ENCODE results near the gene IBTK.

- TF ChIP-seq EZH2phosphoT487 (IDR thresholded peaks at IDR 0.05; ENCODE audit: borderline replicate concordance, low read length), result no peak
- no peak for TF ChIP-seq CTCF (IDR thresholded peaks at IDR 0.05; ENCODE audit: low read depth, low read length, poor library complexity, severe bottlenecking)
Observed at GRCh38 chr6:82145926-82146452, 101.6 kb downstream of the IBTK start.

Measured in DOHH2 (cell line).